GM12878 (cell line): ENCODE results near the gene COL18A1. TPM values are rescaled to one million over a fixed set of nuclear protein-coding genes. Genes with fewer than 3 reads are reported as not detected.

Experiments used
- ATAC-seq: fragments of 200-7000 bp; cut with Tn5 transposase; 3 replicates; pipeline ENCODE4 v1.9.1; 2020; ENCODE audit warnings: mild to moderate bottlenecking, moderate library complexity
- BruUV-seq: library from RNA; stranded (reverse); fragments of 400-500 nt; replicated peaks from 2 replicates; lab custom pipeline; 2021; lab: Mats Ljungman, UMichigan
- CTCF ChIA-PET: fragments of 300-600 bp; sonication (Branson Sonifier 250); formaldehyde crosslinking; extraction: SDS; loops from one replicate; lab custom pipeline; 2021; ENCODE audit warnings: inconsistent platforms; lab: Yijun Ruan, JAX
- POLR2A ChIA-PET: fragments of 350-600 bp; formaldehyde crosslinking; extraction: SDS; loops from one replicate; lab custom pipeline; 2021; ENCODE audit warnings: inconsistent platforms; lab: Charles Lee
- RAD21 ChIA-PET: fragments of 300-600 bp; sonication (Branson Sonifier 250); formaldehyde crosslinking; loops from one replicate; lab custom pipeline; 2023; ENCODE audit warnings: antibody characterized with exemption; ENCODE audit not compliant: unreplicated experiment; lab: Charles Lee
- SMC1A ChIA-PET: fragments of 300-600 bp; sonication (Branson Sonifier 250); formaldehyde crosslinking; loops from one replicate; lab custom pipeline; 2023; ENCODE audit not compliant: unreplicated experiment, uncharacterized antibody; lab: Charles Lee
- DNase-seq: peaks from one replicate; pipeline ENCODE4 v3.0.0-alpha.2; 2011; ENCODE audit warnings: low read depth, low spot score
- FAIRE-seq: peaks from 3 replicates; lab custom pipeline; 2011; peaks lifted over from hg19 to GRCh38; lab: Jason Lieb, UNC
- H2AFZ ChIP-seq: 2 replicates; pipeline ENCODE4 v1.6.0; 2011; ENCODE audit warnings: low read depth, low read length, control low read depth; ENCODE audit not compliant: control insufficient read depth
- H3K27ac ChIP-seq: 2 replicates; pipeline ENCODE4 v1.5.1; 2011; ENCODE audit warnings: control low read depth; ENCODE audit not compliant: control insufficient read depth, insufficient read depth
- H3K27me3 ChIP-seq, 2 experiments: replicated peaks in 1 of 2; 2 replicates each; pipeline versions ENCODE4 v1.6.0 to v1.6.1; 2011; ENCODE audit warnings: low read length in 1 of 2; ENCODE audit not compliant: control insufficient read depth in 2 of 2, insufficient read depth in 2 of 2
- H3K36me3 ChIP-seq, 2 experiments: 2 replicates each; pipeline ENCODE4 v1.5.1; 2011; ENCODE audit warnings: low read length in 1 of 2; ENCODE audit not compliant: control insufficient read depth in 2 of 2, insufficient read depth in 2 of 2
- H3K4me1 ChIP-seq: 2 replicates; pipeline ENCODE4 v1.6.1; 2011; ENCODE audit warnings: mild to moderate bottlenecking, low read length, moderate library complexity, mixed read lengths; ENCODE audit not compliant: control insufficient read depth, insufficient read depth
- H3K4me2 ChIP-seq: 2 replicates; pipeline ENCODE4 v1.6.0; 2011; ENCODE audit warnings: control low read depth; ENCODE audit not compliant: control insufficient read depth, insufficient read depth
- H3K4me3 ChIP-seq: fragments of 200-600 bp; sonication (generic); 2 replicates; pipeline ENCODE4 v1.5.1; 2016
- H3K79me2 ChIP-seq: 2 replicates; pipeline ENCODE4 v1.6.0; 2011; ENCODE audit warnings: low read length; ENCODE audit not compliant: control insufficient read depth, insufficient read depth
- H3K9ac ChIP-seq: 2 replicates; pipeline ENCODE4 v1.8.0; 2011; ENCODE audit warnings: low read length, control low read depth, mixed read lengths; ENCODE audit not compliant: control insufficient read depth, insufficient read depth
- H3K9me3 ChIP-seq: replicated peaks from 3 replicates; pipeline ENCODE4 v1.5.1; 2011; ENCODE audit warnings: mild to moderate bottlenecking, low read length; ENCODE audit not compliant: control insufficient read depth, insufficient read depth
- H4K20me1 ChIP-seq: 2 replicates; pipeline ENCODE4 v1.6.0; 2011; ENCODE audit not compliant: control insufficient read depth, insufficient read depth
- BCL11A ChIP-seq: IDR thresholded peaks from 2 replicates; pipeline ENCODE4 v1.6.1; 2011; ENCODE audit warnings: low read depth, low read length
- BCL3 ChIP-seq: IDR thresholded peaks from 2 replicates; pipeline ENCODE4 v1.6.1; 2011; ENCODE audit warnings: borderline replicate concordance, low read depth, mild to moderate bottlenecking, moderate library complexity, low read length; ENCODE audit not compliant: insufficient read depth, poor library complexity, severe bottlenecking
- BRCA1 ChIP-seq: IDR thresholded peaks from 2 replicates; pipeline ENCODE4 v1.6.1; 2011; ENCODE audit warnings: low read depth, low read length, improper control_type of control experiment
- HDAC2 ChIP-seq: fragments of 200-600 bp; sonication (generic); IDR thresholded peaks from 2 replicates; pipeline ENCODE4 v1.6.1; 2017
- MTA3 ChIP-seq: IDR thresholded peaks from 2 replicates; pipeline ENCODE4 v1.6.1; 2012; ENCODE audit warnings: low read length, inconsistent platforms, borderline replicate concordance
- NR2F1 ChIP-seq: fragments of 450-650 bp; conservative IDR thresholded peaks from 2 replicates; pipeline ENCODE4 v1.6.1; 2017; ENCODE audit warnings: mild to moderate bottlenecking
- RB1 ChIP-seq: fragments of 450-650 bp; formaldehyde crosslinking; IDR thresholded peaks from 2 replicates; pipeline ENCODE4 v1.6.1; 2017; ENCODE audit warnings: mild to moderate bottlenecking, borderline replicate concordance
- SKIL ChIP-seq: fragments of 450-650 bp; IDR thresholded peaks from 2 replicates; pipeline ENCODE4 v1.6.1; 2017; ENCODE audit warnings: mild to moderate bottlenecking, low read depth, inconsistent platforms; ENCODE audit not compliant: poor library complexity, severe bottlenecking
- STAT1 ChIP-seq: fragments of 450-650 bp; conservative IDR thresholded peaks from 2 replicates; pipeline ENCODE4 v1.6.1; 2014; ENCODE audit warnings: antibody characterized with exemption, mild to moderate bottlenecking
- TCF12 ChIP-seq: IDR thresholded peaks from 2 replicates; pipeline ENCODE4 v1.6.1; 2011; ENCODE audit warnings: low read depth, mild to moderate bottlenecking, low read length
- YBX1 ChIP-seq: fragments of 450-650 bp; IDR thresholded peaks from 2 replicates; pipeline ENCODE4 v1.6.1; 2016; ENCODE audit warnings: antibody characterized with exemption
- ZNF24 ChIP-seq: fragments of 450-650 bp; IDR thresholded peaks from 2 replicates; pipeline ENCODE4 v1.6.1; 2017; ENCODE audit warnings: antibody characterized with exemption, mild to moderate bottlenecking
- ZNF274 ChIP-seq: IDR thresholded peaks from one replicate; pipeline ENCODE4 v1.8.0; 2011; ENCODE audit not compliant: insufficient read length, insufficient read depth
- ZZZ3 ChIP-seq: IDR thresholded peaks from 2 replicates; pipeline ENCODE4 v1.6.1; 2011; ENCODE audit warnings: low read depth; ENCODE audit not compliant: control insufficient read depth, insufficient read length
- WGBS: methylation state at CpG from one replicate; pipeline ENCODE4 v1.1.6; 2016; ENCODE audit warnings: low lambda C conversion rate; ENCODE audit not compliant: insufficient replicate concordance, insufficient coverage; ENCODE audit errors: missing lambda C conversion rate; 5-methylcytosine and 5-hydroxymethylcytosine counted together
- in situ Hi-C: fragments of 300-500 bp; cut with MboI; formaldehyde crosslinking; loops from 9 replicates; pipeline ENCODE4 v1.14.3; 2018; ENCODE audit warnings: mixed read lengths
- intact Hi-C: fragments of 100-400 bp; cut with micrococcal nuclease; formaldehyde crosslinking; loops from one replicate; pipeline ENCODE4 v1.14.2; 2022; ENCODE audit not compliant: unreplicated experiment
- polyA plus RNA-seq, 11 experiments: library from polyadenylated mRNA; depleted of rRNA in 4 of 11; unstranded in 6 of 11; stranded (reverse) in 5 of 11; fragments of >200 nt; fragmentation: Nextera tagmentation in 4 of 11; fragmentation: Illumina TruSeq in 1 of 11; extraction: Ambion mirVana in 4 of 11; extraction: Trizol in 1 of 11; gene quantifications; 1 replicate in 1 of 11; 2 replicates in 10 of 11; pipeline versions ENCODE4 v1.2.1 to v1.2.3, GENCODE V29; 2011 to 2016; ENCODE audit warnings: inconsistent platforms in 2 of 11, missing spikeins in 2 of 11, low read depth in 1 of 11
- total RNA-seq, 4 experiments: library from RNA; depleted of rRNA in 3 of 4; stranded (reverse); fragments of >200 nt in 3 of 4; fragmentation: Illumina TruSeq in 1 of 4; extraction: Trizol in 1 of 4; gene quantifications; 2 replicates each; pipeline versions ENCODE4 v1.2.1 to v1.2.3, GENCODE V29; 2013 to 2021
- TF ChIP-seq, protein P1 (sequence below): fragments of 150-350 bp; IDR thresholded peaks from 2 replicates; pipeline ENCODE4 v1.6.1; 2014; ENCODE audit warnings: mild to moderate bottlenecking, low read depth, low read length

COL18A1 gene
- total and polyA plus RNA-seq, 10 of the 15 experiments (the other 5 are each of a cell fraction or from before 2014, with no cell fraction given) = under 0.01 to 0.49 (median 0.09) TPM; not detected in 3

- no peak for TF ChIP-seq BCL11A
Observed at GRCh38 chr21:45487161-45487806, 82.3 kb downstream of the COL18A1 start (continued).

DNA sequence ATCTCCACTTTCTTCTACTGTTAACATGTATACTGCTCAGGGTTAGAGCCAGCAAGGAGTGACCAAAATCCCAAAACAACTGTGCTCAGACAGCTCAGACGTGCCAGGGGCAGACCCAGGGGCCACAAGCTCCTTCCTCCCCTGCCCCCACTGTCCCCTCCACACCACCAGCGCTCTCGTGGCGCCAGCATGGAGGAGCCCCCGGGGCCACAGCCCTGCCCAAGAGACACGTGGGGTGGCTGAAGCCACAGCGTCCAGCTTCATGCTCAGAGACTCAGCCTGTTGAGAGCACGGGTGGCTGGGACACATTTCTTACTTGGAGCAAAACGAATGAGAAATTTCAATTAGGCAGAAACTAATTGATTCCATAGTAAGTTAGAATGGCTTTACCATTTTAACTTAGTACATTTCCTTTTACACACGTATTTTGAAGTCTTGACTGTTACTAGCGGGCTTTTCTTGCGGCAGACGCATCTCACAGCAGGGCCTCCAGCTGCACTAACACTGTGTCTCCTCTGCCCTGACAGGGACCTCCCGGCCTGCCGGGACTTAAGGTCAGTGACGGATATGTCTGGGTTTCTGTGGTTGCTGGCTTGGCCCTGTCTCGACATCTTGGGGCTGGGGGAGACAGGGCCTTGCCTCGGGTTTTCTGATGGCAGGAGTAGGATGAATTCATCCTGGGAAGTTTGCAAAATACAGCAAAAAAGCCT is 83.1 kb downstream of the COL18A1 start:
- Histone ChIP-seq H3K4me3 (no peak overlapping the region), H3K79me2 (no peaks in the 10 kb centered on the region), H3K9me3 (no peaks in the 10 kb centered on the region), H3K27me3 (no peaks in the 10 kb centered on the region), H3K4me1 (no peaks in the 10 kb centered on the region), H3K27ac (no peak overlapping the region), H4K20me1 (no peaks in the 10 kb centered on the region), H3K4me2 (no peak overlapping the region), H3K36me3 (no peaks in the 10 kb centered on the region), H3K9ac (no peak overlapping the region), H2AFZ (no peak overlapping the region)
- CTCF ChIA-PET = no interaction called here
- DNase-seq = no peak
- in situ Hi-C loops = no loop called here
- RAD21 ChIA-PET = no interaction called here
- WGBS = 37% methylated on average over 18 of the region's 18 CpGs
- BruUV-seq = no TSS peak
- no peak for FAIRE-seq
- SMC1A ChIA-PET = no interaction called here
- POLR2A ChIA-PET = no interaction called here
- intact Hi-C loops = no loop called here
- TF ChIP-seq STAT1 = no peak
- no peak for TF ChIP-seq ZNF274
- TF ChIP-seq HDAC2 = no peak
- TF ChIP-seq ZZZ3 = no peak
- TF ChIP-seq, protein P1, sequence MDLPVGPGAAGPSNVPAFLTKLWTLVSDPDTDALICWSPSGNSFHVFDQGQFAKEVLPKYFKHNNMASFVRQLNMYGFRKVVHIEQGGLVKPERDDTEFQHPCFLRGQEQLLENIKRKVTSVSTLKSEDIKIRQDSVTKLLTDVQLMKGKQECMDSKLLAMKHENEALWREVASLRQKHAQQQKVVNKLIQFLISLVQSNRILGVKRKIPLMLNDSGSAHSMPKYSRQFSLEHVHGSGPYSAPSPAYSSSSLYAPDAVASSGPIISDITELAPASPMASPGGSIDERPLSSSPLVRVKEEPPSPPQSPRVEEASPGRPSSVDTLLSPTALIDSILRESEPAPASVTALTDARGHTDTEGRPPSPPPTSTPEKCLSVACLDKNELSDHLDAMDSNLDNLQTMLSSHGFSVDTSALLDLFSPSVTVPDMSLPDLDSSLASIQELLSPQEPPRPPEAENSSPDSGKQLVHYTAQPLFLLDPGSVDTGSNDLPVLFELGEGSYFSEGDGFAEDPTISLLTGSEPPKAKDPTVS = no peak
- TF ChIP-seq YBX1 = no peak
- no peak for TF ChIP-seq NR2F1
- TF ChIP-seq MTA3 = no peak
- no peak for TF ChIP-seq BRCA1
- no peak for TF ChIP-seq TCF12
- TF ChIP-seq ZNF24 = no peak
- no peak for TF ChIP-seq BCL3
- TF ChIP-seq SKIL = no peak
- no peak for TF ChIP-seq RB1
- no peak for ATAC-seq
